ENCODE data around the gene CUL2.

- TF ChIP-seq CTCF (IDR thresholded peaks at IDR 0.05; ENCODE audit: borderline replicate concordance, extremely low read depth, low read length, poor library complexity, severe bottlenecking), result peak; percentile 83
- no peak for TF ChIP-seq EZH2 (IDR thresholded peaks at IDR 0.05; ENCODE audit: borderline replicate concordance, low read depth, low read length, severe bottlenecking)
Measured at GRCh38 chr10:35126530-35127288, 36.6 kb upstream of the CUL2 start, which contains the start of gene CREM.
